ENCODE measurements around the gene TCIRG1. TPM values are rescaled to one million over a fixed set of nuclear protein-coding genes. Genes with fewer than 3 reads are reported as not detected.

TCIRG1 gene
- total RNA-seq, 1 experiment from 2014 or later = 158 TPM

DNA sequence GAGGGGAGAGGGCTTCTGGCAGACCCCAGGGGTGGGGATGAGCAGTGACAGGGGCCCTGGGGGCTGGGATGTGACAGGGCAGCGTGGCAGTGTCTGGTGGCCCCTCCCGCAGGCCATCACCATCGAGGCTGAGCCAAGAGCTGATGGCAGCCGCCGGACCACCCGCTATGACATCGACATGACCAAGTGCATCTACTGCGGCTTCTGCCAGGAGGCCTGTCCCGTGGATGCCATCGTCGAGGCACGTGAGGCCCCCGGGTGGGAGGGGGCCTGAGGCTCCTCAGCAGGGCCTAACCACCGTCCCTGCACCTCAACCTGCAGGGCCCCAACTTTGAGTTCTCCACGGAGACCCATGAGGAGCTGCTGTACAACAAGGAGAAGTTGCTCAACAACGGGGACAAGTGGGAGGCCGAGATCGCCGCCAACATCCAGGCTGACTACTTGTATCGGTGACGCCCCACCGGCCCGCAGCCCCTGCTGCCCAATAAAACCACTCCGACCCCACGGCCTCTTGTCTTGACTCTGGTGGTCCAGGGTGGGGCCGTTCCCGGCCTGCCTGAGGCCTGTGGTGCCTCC, 2.6 kb upstream of the TCIRG1 start:
- in situ Hi-C loops (cut with HindIII; ENCODE audit: low pct_unique_long_range_greater_than_20kb, low sequenced_read_pairs) = no loop called here
- H3K27ac ChIP-seq (ENCODE audit: low read length) = no peak overlapping the region
- CTCF ChIA-PET = no interaction called here

DNA sequence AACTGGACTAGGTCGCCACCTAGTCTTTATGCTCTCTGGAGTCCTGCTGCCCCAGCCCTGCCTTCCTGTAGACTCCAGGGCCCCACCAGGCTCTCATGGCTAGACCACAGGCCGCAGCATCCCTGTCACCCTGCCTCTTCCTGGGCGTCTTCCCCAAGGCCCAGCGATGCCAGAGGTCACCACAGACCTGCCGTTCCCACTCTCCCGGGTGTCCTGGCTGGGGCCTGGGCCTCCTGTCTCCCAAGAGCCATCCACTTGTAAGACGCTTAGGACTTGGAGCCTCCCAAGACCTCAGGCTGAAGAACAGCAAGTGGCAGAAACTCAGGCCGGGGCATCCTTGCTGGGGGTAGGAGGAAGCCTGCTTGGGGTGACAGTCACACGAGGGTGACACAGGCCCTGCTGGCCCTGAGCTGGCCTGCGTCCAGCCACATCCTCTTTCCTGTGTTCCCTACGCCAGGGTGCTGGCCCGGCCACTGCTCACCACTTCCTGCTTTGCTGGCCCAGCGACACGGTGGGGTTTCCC, 2.0 kb upstream of the TCIRG1 start:
- peaks cover 3% of the 10 kb centered on the region; the same call in 1 of the 2 replicates for H3K36me3 ChIP-seq (ENCODE audit: control insufficient read depth, insufficient read depth, low read length)
- intact Hi-C loops (cut with micrococcal nuclease; ENCODE audit: unreplicated experiment) = no loop called here
- H3K4me1 ChIP-seq (ENCODE audit: control insufficient read depth, insufficient read depth, low read length) = peaks cover 29% of the 10 kb centered on the region
- H3K9me3 ChIP-seq (ENCODE audit: control insufficient read depth, insufficient read depth, low read depth, low read length) = no peaks in the 10 kb centered on the region
- BruUV-seq (replicated peaks) = no TSS peak
- TF ChIP-seq REST (IDR thresholded peaks at IDR 0.05; ENCODE audit: insufficient read depth in 1 of 2, low read depth in 2 of 2, low read length in 1 of 2) (no peak), SIN3A (IDR thresholded peaks at IDR 0.05; ENCODE audit: borderline replicate concordance, insufficient read depth, low read depth, low read length) (no peak), TCF7L2 (IDR thresholded peaks at IDR 0.05; ENCODE audit: low read depth, low read length) (no peak), POLR2AphosphoS5 (IDR thresholded peaks at IDR 0.05; ENCODE audit: low read depth, low read length) (no peak)
- TF ChIP-seq, protein P1, sequence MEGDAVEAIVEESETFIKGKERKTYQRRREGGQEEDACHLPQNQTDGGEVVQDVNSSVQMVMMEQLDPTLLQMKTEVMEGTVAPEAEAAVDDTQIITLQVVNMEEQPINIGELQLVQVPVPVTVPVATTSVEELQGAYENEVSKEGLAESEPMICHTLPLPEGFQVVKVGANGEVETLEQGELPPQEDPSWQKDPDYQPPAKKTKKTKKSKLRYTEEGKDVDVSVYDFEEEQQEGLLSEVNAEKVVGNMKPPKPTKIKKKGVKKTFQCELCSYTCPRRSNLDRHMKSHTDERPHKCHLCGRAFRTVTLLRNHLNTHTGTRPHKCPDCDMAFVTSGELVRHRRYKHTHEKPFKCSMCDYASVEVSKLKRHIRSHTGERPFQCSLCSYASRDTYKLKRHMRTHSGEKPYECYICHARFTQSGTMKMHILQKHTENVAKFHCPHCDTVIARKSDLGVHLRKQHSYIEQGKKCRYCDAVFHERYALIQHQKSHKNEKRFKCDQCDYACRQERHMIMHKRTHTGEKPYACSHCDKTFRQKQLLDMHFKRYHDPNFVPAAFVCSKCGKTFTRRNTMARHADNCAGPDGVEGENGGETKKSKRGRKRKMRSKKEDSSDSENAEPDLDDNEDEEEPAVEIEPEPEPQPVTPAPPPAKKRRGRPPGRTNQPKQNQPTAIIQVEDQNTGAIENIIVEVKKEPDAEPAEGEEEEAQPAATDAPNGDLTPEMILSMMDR (IDR thresholded peaks at IDR 0.05) = no peak
- no peak overlapping the region for H3K4me3 ChIP-seq (ENCODE audit: low read depth in 2 of 2, low read length in 2 of 2)
- ATAC-seq (no peak), DNase-seq (ENCODE audit: low read depth, low spot score) (no peak)
- in situ Hi-C loops (cut with HindIII; ENCODE audit: low pct_unique_long_range_greater_than_20kb, low sequenced_read_pairs) = no loop called here
- ChIA-PET POLR2A (interaction anchor here (1.0 kb wide), 1 partner anchor 10 kb away, joined by 6 read pairs; no protein-coding TSS in a partner anchor), CTCF (interaction anchor here (1.0 kb wide), 1 partner anchor 16 kb away, joined by 3 read pairs; no protein-coding TSS in a partner anchor)
- H3K27ac ChIP-seq (ENCODE audit: low read length) = peak overlapping the region; percentile 45
- no peaks in the 10 kb centered on the region for H3K27me3 ChIP-seq (ENCODE audit: control insufficient read depth, insufficient read depth, low read length)

More for the DNA sequence above, 2.6 kb upstream of the TCIRG1 start:
- BruUV-seq (replicated peaks) = no TSS peak
- H3K9me3 ChIP-seq (ENCODE audit: control insufficient read depth, insufficient read depth, low read depth, low read length) = no peaks in the 10 kb centered on the region
- peaks cover 27% of the 10 kb centered on the region for H3K4me1 ChIP-seq (ENCODE audit: control insufficient read depth, insufficient read depth, low read length)
- H3K4me3 ChIP-seq (ENCODE audit: low read depth in 2 of 2, low read length in 2 of 2) = no peak overlapping the region
- POLR2A ChIA-PET = no interaction called here
- DNase-seq (ENCODE audit: low read depth, low spot score) = no peak
- no peaks in the 10 kb centered on the region for H3K27me3 ChIP-seq (ENCODE audit: control insufficient read depth, insufficient read depth, low read length)
- peaks cover 3% of the 10 kb centered on the region; the same call in 1 of the 2 replicates for H3K36me3 ChIP-seq (ENCODE audit: control insufficient read depth, insufficient read depth, low read length)
- TF ChIP-seq POLR2AphosphoS5 (IDR thresholded peaks at IDR 0.05; ENCODE audit: low read depth, low read length) = no peak
- TF ChIP-seq, protein P1 (IDR thresholded peaks at IDR 0.05) = no peak
- TF ChIP-seq SIN3A (IDR thresholded peaks at IDR 0.05; ENCODE audit: borderline replicate concordance, insufficient read depth, low read depth, low read length) = no peak
- TF ChIP-seq TCF7L2 (IDR thresholded peaks at IDR 0.05; ENCODE audit: low read depth, low read length) = no peak
- no peak for TF ChIP-seq REST (IDR thresholded peaks at IDR 0.05; ENCODE audit: insufficient read depth in 1 of 2, low read depth in 2 of 2, low read length in 1 of 2)
- ATAC-seq = no peak
- intact Hi-C loops (cut with micrococcal nuclease; ENCODE audit: unreplicated experiment) = no loop called here

Data from Panc1 (cell line).